Measurements from ENCODE around the gene THG1L. TPM values are rescaled to one million over a fixed set of nuclear protein-coding genes. Genes with fewer than 3 reads are reported as not detected.

Gene THG1L
- total and polyA plus RNA-seq, 2 experiments from 2014 or later, result 12.2 to 13.8 TPM

GRCh38 chr5:157748760-157749461 is 17.7 kb downstream of the THG1L start:
- H3K36me3 ChIP-seq (ENCODE audit: insufficient read depth), result no peaks in the 10 kb centered on the region
- Mint-ChIP-seq H3K4me1 (peaks cover 12% of the 10 kb centered on the region; the same call in 2 of the 3 replicates), H3K9me3 (no peaks in the 10 kb centered on the region; the same call in 2 of the 3 replicates), H3K36me3 (ENCODE audit: low read depth) (no peaks in the 10 kb centered on the region; the same call in 2 of the 3 replicates), H3K4me3 (no peak overlapping the region), H3K27me3 (ENCODE audit: insufficient read depth, low read depth, poor library complexity) (peaks cover 11% of the 10 kb centered on the region), H3K27ac (no peak overlapping the region)
- H2AFZ ChIP-seq, result no peak overlapping the region
- DNase-seq (ENCODE audit: low spot score) (no peak), ATAC-seq (no peak)
- no peaks in the 10 kb centered on the region for H3K79me2 ChIP-seq (replicated peaks; ENCODE audit: insufficient read depth)
- H3K4me2 ChIP-seq, result no peak overlapping the region
- no peaks in the 10 kb centered on the region for H3K4me1 ChIP-seq (ENCODE audit: insufficient read depth)
- peaks cover 21% of the 10 kb centered on the region for H3K27me3 ChIP-seq (ENCODE audit: insufficient read depth)
- TF ChIP-seq EZH2phosphoT487 (IDR thresholded peaks at IDR 0.05; ENCODE audit: unreplicated experiment), result no peak
- no peak for TF ChIP-seq STAT1 (IDR thresholded peaks at IDR 0.05; ENCODE audit: unreplicated experiment)
- TF ChIP-seq ZNF114 (CRISPR knock-in tag; IDR thresholded peaks at IDR 0.05), result no peak
- TF ChIP-seq CTCF (conservative IDR thresholded peaks at IDR 0.05; ENCODE audit: low read depth in 2 of 2), result peak in 1 of 2 experiments; percentile 33; a peak in 2 of 4 replicates
- H3K4me3 ChIP-seq, result no peak overlapping the region
- H3K9me2 ChIP-seq (ENCODE audit: insufficient read depth), result no peaks in the 10 kb centered on the region
- H4K20me1 ChIP-seq (replicated peaks; ENCODE audit: insufficient read depth), result no peaks in the 10 kb centered on the region
- no peaks in the 10 kb centered on the region for H3F3A ChIP-seq (replicated peaks; ENCODE audit: low read depth)
- H3K27ac ChIP-seq (ENCODE audit: low read depth), result no peak overlapping the region

GRCh38 chr5:157749462-157749799 is 18.2 kb downstream of the THG1L start:
- no peak overlapping the region for H2AFZ ChIP-seq
- H3K4me1 ChIP-seq (ENCODE audit: insufficient read depth), result no peaks in the 10 kb centered on the region
- H3F3A ChIP-seq (replicated peaks; ENCODE audit: low read depth), result no peaks in the 10 kb centered on the region
- no peaks in the 10 kb centered on the region for H3K79me2 ChIP-seq (replicated peaks; ENCODE audit: insufficient read depth)
- Mint-ChIP-seq H3K36me3 (ENCODE audit: low read depth) (no peaks in the 10 kb centered on the region; the same call in 2 of the 3 replicates), H3K27ac (no peak overlapping the region), H3K4me1 (peaks cover 10% of the 10 kb centered on the region; the same call in 2 of the 3 replicates), H3K4me3 (no peak overlapping the region), H3K27me3 (ENCODE audit: insufficient read depth, low read depth, poor library complexity) (peaks cover 7% of the 10 kb centered on the region), H3K9me3 (no peaks in the 10 kb centered on the region; the same call in 2 of the 3 replicates)
- DNase-seq (ENCODE audit: low spot score) (no peak), ATAC-seq (no peak)
- no peak for TF ChIP-seq POLR2AphosphoS5 (IDR thresholded peaks at IDR 0.05; ENCODE audit: low read depth)
- no peak for TF ChIP-seq ZNF331 (CRISPR knock-in tag; IDR thresholded peaks at IDR 0.05; ENCODE audit: low read depth)
- TF ChIP-seq ZNF114 (CRISPR knock-in tag; IDR thresholded peaks at IDR 0.05), result no peak
- no peak for TF ChIP-seq CREB1 (CRISPR knock-in tag; IDR thresholded peaks at IDR 0.05; ENCODE audit: low read depth)
- no peak for TF ChIP-seq ETS1 (IDR thresholded peaks at IDR 0.05)
- no peak for TF ChIP-seq NANOG (IDR thresholded peaks at IDR 0.05; ENCODE audit: borderline replicate concordance)
- TF ChIP-seq EZH2 (IDR thresholded peaks at IDR 0.05; ENCODE audit: low read depth, unreplicated experiment), result no peak
- no peak for TF ChIP-seq REST (IDR thresholded peaks at IDR 0.05; ENCODE audit: unreplicated experiment)
- no peak for TF ChIP-seq STAT1 (IDR thresholded peaks at IDR 0.05; ENCODE audit: unreplicated experiment)
- no peak for TF ChIP-seq JUNB (IDR thresholded peaks at IDR 0.05; ENCODE audit: unreplicated experiment)
- H4K20me1 ChIP-seq (replicated peaks; ENCODE audit: insufficient read depth), result no peaks in the 10 kb centered on the region
- H3K9me2 ChIP-seq (ENCODE audit: insufficient read depth), result no peaks in the 10 kb centered on the region
- no peak overlapping the region for H3K4me3 ChIP-seq
- no peak overlapping the region for H3K27ac ChIP-seq (ENCODE audit: low read depth)
- no peaks in the 10 kb centered on the region for H3K36me3 ChIP-seq (ENCODE audit: insufficient read depth)
- H3K4me2 ChIP-seq, result no peak overlapping the region
- H3K27me3 ChIP-seq (ENCODE audit: insufficient read depth), result peaks cover 16% of the 10 kb centered on the region
